Heart left ventricle (tissue), 16 donors: Measurements from ENCODE around the gene TIMP1. TPM values are rescaled to one million over a fixed set of nuclear protein-coding genes. Genes with fewer than 3 reads are reported as not detected.

Experiments used
- ATAC-seq, 4 donors: fragments of 200-7000 bp; cut with Tn5 transposase; one replicate each; pipeline ENCODE4 v1.9.1; 2020 to 2022; ENCODE audit warnings: moderate library complexity in 4 of 4, mild to moderate bottlenecking in 3 of 4, moderate number of reproducible peaks in 1 of 4
- DNase-seq, 5 donors: peaks; one replicate each; pipeline ENCODE4 v3.0.0-alpha.2; 2020
- H3K27ac ChIP-seq, 12 donors: fragments of 200-600 bp; sonication (generic) in 4 of 12; one replicate each; pipeline versions ENCODE4 v1.5.0 to v1.8.0; 2016 to 2022; ENCODE audit warnings: mild to moderate bottlenecking in 2 of 12
- H3K27me3 ChIP-seq, 9 donors: fragments of 200-600 bp; sonication (generic) in 2 of 9; one replicate each; pipeline versions ENCODE4 v1.5.1 to v1.8.0; 2016 to 2022; ENCODE audit warnings: mild to moderate bottlenecking in 3 of 9
- H3K36me3 ChIP-seq, 9 donors: fragments of 200-600 bp; sonication (generic) in 2 of 9; one replicate each; pipeline versions ENCODE4 v1.5.0 to v1.8.0; 2018 to 2022; ENCODE audit warnings: mild to moderate bottlenecking in 2 of 9
- H3K4me1 ChIP-seq, 12 donors: fragments of 200-600 bp; sonication (generic) in 4 of 12; one replicate each; pipeline versions ENCODE4 v1.5.0 to v1.8.0; 2016 to 2022; ENCODE audit warnings: mild to moderate bottlenecking in 3 of 12
- H3K4me3 ChIP-seq, 12 donors: fragments of 200-600 bp; sonication (generic) in 4 of 12; one replicate each; pipeline versions ENCODE4 v1.5.0 to v1.8.0; 2017 to 2022; ENCODE audit warnings: mild to moderate bottlenecking in 9 of 12, moderate library complexity in 4 of 12
- H3K9me3 ChIP-seq, 12 donors: fragments of 200-600 bp; sonication (generic) in 4 of 12; one replicate each; pipeline versions ENCODE4 v1.5.0 to v1.8.0; 2016 to 2022; ENCODE audit warnings: mild to moderate bottlenecking in 1 of 12
- CTCF ChIP-seq, 12 donors: fragments of 200-600 bp; sonication (generic) in 4 of 12; IDR thresholded peaks; one replicate each; pipeline versions ENCODE4 v1.5.0 to v1.8.0; 2018 to 2022; ENCODE audit warnings: antibody characterized with exemption in 12 of 12, mild to moderate bottlenecking in 5 of 12
- POLR2A ChIP-seq, 2 donors: fragments of 450-650 bp; IDR thresholded peaks; one replicate each; pipeline ENCODE4 v1.6.1; 2017; ENCODE audit warnings: antibody characterized with exemption in 2 of 2, mild to moderate bottlenecking in 2 of 2, moderate library complexity in 2 of 2
- WGBS, 4 donors: extraction: QIAGEN DNeasy Blood & Tissue Kit in 2 of 4; methylation state at CpG; one replicate each; pipeline versions ENCODE4 v1.1.5 to v1.1.7; 2013 to 2018; 5-methylcytosine and 5-hydroxymethylcytosine counted together
- intact Hi-C, 10 donors: fragments of 100-400 bp; cut with DNase I; formaldehyde crosslinking; loops; one replicate each; pipeline versions ENCODE4 v1.11.1 to v1.14.2; 2022
- polyA plus RNA-seq, 2 donors: library from polyadenylated mRNA; stranded (reverse); fragments of 200-250 nt; gene quantifications; one replicate each; pipeline ENCODE4 v1.2.3, GENCODE V29; 2013
- total RNA-seq, 9 donors: library from RNA; depleted of rRNA in 2 of 9; stranded (reverse); fragments of >200 nt in 2 of 9; fragmentation: NEBNext Ultra II Directional in 3 of 9; extraction: Animal tissue kit (Norgen Biotek cat#: 25700) in 3 of 9; gene quantifications; one replicate each; pipeline versions ENCODE4 v1.1.0 to v1.2.4, GENCODE V29; 2016 to 2023
- donor health status: ischemic (EF 13 %, LVEDD 7.1; RV severe dilation, severe dysfunction).
- donor health status: healthy with polysubstance abuse.
- donor health status: DM: no; HTN: yes; CAD: no.
- donor health status: DM: no; HTN: no; CAD: no.
- donor health status: ischemic (EF 25% LVEDD 6.9; RV normal size, moderate dysfunction).
- donor health status: ischemic (EF 25% LVEDD 5.7; RV mildly dilated, moderate dysfunction).
- donor health status: healthy.
- donor health status: DM: yes; HTN: yes; CAD: no.
- donor health status: ischemic (EF 35%, LVEDD 5.7; RV mildly dilated, moderate dysfunction).
- donor health status: nonischemic (EF 11% LVEDD 7.7; RV severe dilation, severe dysfunction).
- donor health status: DM: yes; HTN: yes; CAD: no.
- donor health status: PGD.
- donor health status: ischemic (EF 29% LVEDD 5.4; RV normal size, mild dysfunction).
- donor health status: nonischemic (EF 23%, LVEDD 6.1; RV moderate dilation, normal function).

The TIMP1 gene
- total and polyA plus RNA-seq, 11 donors, result 52.5 to 864 (median 177) TPM

- Histone ChIP-seq H3K9me3 (no peaks in the 10 kb centered on the region), H3K27me3 (no peaks in the 10 kb centered on the region), H3K4me1 (peaks cover 0 to 27% (median 7%) of the 10 kb centered on the region in 12 donors), H3K27ac (no peak overlapping the region), H3K4me3 (no peak overlapping the region), H3K36me3 (peaks cover 0 to 62% (median 53%) of the 10 kb centered on the region in 9 donors)
- DNase-seq (no peak), ATAC-seq (no peak)
- TF ChIP-seq CTCF (IDR thresholded peaks at IDR 0.05), result no peak
- intact Hi-C loops, result loop anchor here in 8 of 10 donors (5.0 to 10.0 kb wide), 8 partner anchors 51 to 463 kb away; partner anchors contain the start of genes CFP (in 1 of the 8) and SYN1 (in 1 of the 8)
- WGBS, 4 donors, result 68 to 86% (median 73%) methylated on average over 8 of the region's 8 CpGs
Measured at GRCh38 chrX:47563801-47564315, 18.4 kb upstream of the TIMP1 start.

- no peak for ATAC-seq
- WGBS, 4 donors, result 75 to 84% (median 78%) methylated on average over 12 of the region's 12 CpGs
- no peak for DNase-seq
- TF ChIP-seq CTCF (IDR thresholded peaks at IDR 0.05), result no peak
- peaks cover 0 to 69% (median 60%) of the 10 kb centered on the region in 9 donors for H3K36me3 ChIP-seq
- H3K27ac ChIP-seq, result no peak overlapping the region
- no peak overlapping the region for H3K4me3 ChIP-seq
- intact Hi-C loops, result loop anchor here in 8 of 10 donors (5.0 to 10.0 kb wide), 8 partner anchors 50 to 463 kb away; partner anchors contain the start of genes CFP (in 1 of the 8) and SYN1 (in 1 of the 8)
- peaks cover 0 to 27% (median 7%) of the 10 kb centered on the region in 12 donors for H3K4me1 ChIP-seq
- H3K9me3 ChIP-seq, result no peaks in the 10 kb centered on the region
- no peaks in the 10 kb centered on the region for H3K27me3 ChIP-seq
Measured at GRCh38 chrX:47564438-47565085, 17.7 kb upstream of the TIMP1 start.

- H3K9me3 ChIP-seq, result no peaks in the 10 kb centered on the region
- no peak overlapping the region for H3K4me3 ChIP-seq
- DNase-seq, result no peak
- H3K27me3 ChIP-seq, result no peaks in the 10 kb centered on the region
- TF ChIP-seq CTCF (IDR thresholded peaks at IDR 0.05), result no peak
- TF ChIP-seq POLR2A (IDR thresholded peaks at IDR 0.05), result no peak
- peaks cover 0 to 19% (median 7%) of the 10 kb centered on the region in 12 donors for H3K4me1 ChIP-seq
- 73 to 87% (median 78%) methylated on average over 5 to 11 of the region's 11 CpGs for WGBS, 4 donors
- no peak overlapping the region for H3K27ac ChIP-seq
- H3K36me3 ChIP-seq, result peaks cover 0 to 86% (median 72%) of the 10 kb centered on the region in 9 donors
- intact Hi-C loops, result loop anchor here in 5 of 10 donors (10.0 kb wide), 5 partner anchors 48 to 458 kb away; partner anchors contain the start of genes CFP (in 1 of the 5) and SYN1 (in 1 of the 5)
- no peak for ATAC-seq
Measured at GRCh38 chrX:47566841-47567240, 15.4 kb upstream of the TIMP1 start.

GRCh38 chrX:47568656-47569295, 13.5 kb upstream of the TIMP1 start:
- Histone ChIP-seq H3K36me3 (peaks cover 0 to 78% (median 62%) of the 10 kb centered on the region in 9 donors), H3K4me1 (peaks cover 0 to 5% (median 0%) of the 10 kb centered on the region in 12 donors), H3K9me3 (no peaks in the 10 kb centered on the region), H3K4me3 (no peak overlapping the region), H3K27ac (no peak overlapping the region), H3K27me3 (no peaks in the 10 kb centered on the region)
- 91 to 94% (median 92%) methylated on average over 13 of the region's 13 CpGs for WGBS, 4 donors
- intact Hi-C loops, result loop anchor here in 5 of 10 donors (10.0 kb wide), 5 partner anchors 46 to 456 kb away; partner anchors contain the start of genes CFP (in 1 of the 5) and SYN1 (in 1 of the 5)
- DNase-seq (no peak), ATAC-seq (no peak)
- TF ChIP-seq CTCF (IDR thresholded peaks at IDR 0.05) (peak in 8 of 12 donors; percentile 13 to 38 (median 30)), POLR2A (IDR thresholded peaks at IDR 0.05) (no peak)
